ENCODE measurements around the gene PPP1R1C.

GRCh38 chr2:182068811-182069210, 83.2 kb downstream of the PPP1R1C start:
- no peak for TF ChIP-seq CTCF (IDR thresholded peaks at IDR 0.05; ENCODE audit: insufficient read depth, low read depth, low read length)
- no peak for TF ChIP-seq EZH2 (IDR thresholded peaks at IDR 0.05; ENCODE audit: insufficient read depth, low read length)
